SK-N-SH (cell line): ENCODE data around the gene FIGN.

Experiments used
- EP300 ChIP-seq, 2 experiments: IDR thresholded peaks; 2 replicates each; pipeline versions ENCODE4 v1.4.0 to v1.6.1; 2012; ENCODE audit warnings: borderline replicate concordance in 1 of 2, low read depth in 1 of 2, low read length in 1 of 2
- GABPA ChIP-seq: IDR thresholded peaks from 2 replicates; pipeline ENCODE4 v1.4.0; 2012; ENCODE audit warnings: low read depth, mild to moderate bottlenecking
- GATA2 ChIP-seq: sonication (generic); formaldehyde crosslinking; IDR thresholded peaks from 2 replicates; pipeline ENCODE4 v1.5.0; 2020; ENCODE audit warnings: mild to moderate bottlenecking, missing genetic modification reagents
- JUND ChIP-seq: IDR thresholded peaks from 2 replicates; pipeline ENCODE4 v1.4.0; 2012
- POLR2AphosphoS5 ChIP-seq: IDR thresholded peaks from 2 replicates; pipeline ENCODE4 v1.6.1; 2012; ENCODE audit warnings: low read depth, low read length
- RXRA ChIP-seq: IDR thresholded peaks from 2 replicates; pipeline ENCODE4 v1.4.0; 2012; ENCODE audit warnings: low read depth, mild to moderate bottlenecking, borderline replicate concordance
- SIN3A ChIP-seq: IDR thresholded peaks from 2 replicates; pipeline ENCODE4 v1.6.1; 2012; ENCODE audit warnings: low read depth, mild to moderate bottlenecking, low read length, moderate library complexity, borderline replicate concordance
- SMC3 ChIP-seq: IDR thresholded peaks from 2 replicates; pipeline ENCODE4 v1.6.1; 2012; ENCODE audit warnings: low read depth, low read length, improper control_type of control experiment
- USF2 ChIP-seq: fragments of 150-350 bp; IDR thresholded peaks from 2 replicates; pipeline ENCODE4 v1.6.1; 2017; ENCODE audit warnings: antibody characterized with exemption, low read length, low read depth, borderline replicate concordance
- TF ChIP-seq, protein P1 (sequence below): IDR thresholded peaks from 2 replicates; pipeline ENCODE4 v1.4.0; 2012; ENCODE audit warnings: low read depth, borderline replicate concordance
- TF ChIP-seq, protein P2 (sequence below): fragments of 200-600 bp; sonication (generic); IDR thresholded peaks from 2 replicates; pipeline ENCODE4 v1.6.1; 2017; ENCODE audit warnings: antibody characterized with exemption, mild to moderate bottlenecking, moderate library complexity
- TF ChIP-seq, protein P3 (sequence below): IDR thresholded peaks from 2 replicates; pipeline ENCODE4 v1.6.1; 2012; ENCODE audit warnings: mild to moderate bottlenecking, low read depth, low read length, moderate library complexity

DNA sequence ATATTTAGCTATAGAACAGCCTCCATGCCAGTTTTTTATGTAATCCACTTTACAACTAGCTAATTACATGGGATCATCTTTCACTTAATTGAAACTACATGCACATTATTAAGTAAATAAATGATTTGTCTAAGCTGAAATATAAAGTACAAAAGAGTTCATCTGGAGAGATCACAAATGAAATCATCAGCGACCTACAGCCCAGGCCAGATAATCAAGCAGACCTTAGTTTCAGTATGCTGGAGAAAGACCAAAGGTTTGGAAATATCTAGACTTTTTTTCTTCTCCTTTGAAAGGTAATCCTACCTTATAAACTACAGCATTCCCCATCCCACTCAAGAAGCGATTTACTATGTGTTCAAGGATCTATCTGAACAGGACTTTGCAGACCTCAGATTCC, 26.5 kb downstream of the FIGN start:
- no peak for TF ChIP-seq GABPA
- TF ChIP-seq, protein P1, sequence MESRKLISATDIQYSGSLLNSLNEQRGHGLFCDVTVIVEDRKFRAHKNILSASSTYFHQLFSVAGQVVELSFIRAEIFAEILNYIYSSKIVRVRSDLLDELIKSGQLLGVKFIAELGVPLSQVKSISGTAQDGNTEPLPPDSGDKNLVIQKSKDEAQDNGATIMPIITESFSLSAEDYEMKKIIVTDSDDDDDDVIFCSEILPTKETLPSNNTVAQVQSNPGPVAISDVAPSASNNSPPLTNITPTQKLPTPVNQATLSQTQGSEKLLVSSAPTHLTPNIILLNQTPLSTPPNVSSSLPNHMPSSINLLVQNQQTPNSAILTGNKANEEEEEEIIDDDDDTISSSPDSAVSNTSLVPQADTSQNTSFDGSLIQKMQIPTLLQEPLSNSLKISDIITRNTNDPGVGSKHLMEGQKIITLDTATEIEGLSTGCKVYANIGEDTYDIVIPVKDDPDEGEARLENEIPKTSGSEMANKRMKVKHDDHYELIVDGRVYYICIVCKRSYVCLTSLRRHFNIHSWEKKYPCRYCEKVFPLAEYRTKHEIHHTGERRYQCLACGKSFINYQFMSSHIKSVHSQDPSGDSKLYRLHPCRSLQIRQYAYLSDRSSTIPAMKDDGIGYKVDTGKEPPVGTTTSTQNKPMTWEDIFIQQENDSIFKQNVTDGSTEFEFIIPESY: no peak
- TF ChIP-seq POLR2AphosphoS5: no peak
- TF ChIP-seq, protein P2, sequence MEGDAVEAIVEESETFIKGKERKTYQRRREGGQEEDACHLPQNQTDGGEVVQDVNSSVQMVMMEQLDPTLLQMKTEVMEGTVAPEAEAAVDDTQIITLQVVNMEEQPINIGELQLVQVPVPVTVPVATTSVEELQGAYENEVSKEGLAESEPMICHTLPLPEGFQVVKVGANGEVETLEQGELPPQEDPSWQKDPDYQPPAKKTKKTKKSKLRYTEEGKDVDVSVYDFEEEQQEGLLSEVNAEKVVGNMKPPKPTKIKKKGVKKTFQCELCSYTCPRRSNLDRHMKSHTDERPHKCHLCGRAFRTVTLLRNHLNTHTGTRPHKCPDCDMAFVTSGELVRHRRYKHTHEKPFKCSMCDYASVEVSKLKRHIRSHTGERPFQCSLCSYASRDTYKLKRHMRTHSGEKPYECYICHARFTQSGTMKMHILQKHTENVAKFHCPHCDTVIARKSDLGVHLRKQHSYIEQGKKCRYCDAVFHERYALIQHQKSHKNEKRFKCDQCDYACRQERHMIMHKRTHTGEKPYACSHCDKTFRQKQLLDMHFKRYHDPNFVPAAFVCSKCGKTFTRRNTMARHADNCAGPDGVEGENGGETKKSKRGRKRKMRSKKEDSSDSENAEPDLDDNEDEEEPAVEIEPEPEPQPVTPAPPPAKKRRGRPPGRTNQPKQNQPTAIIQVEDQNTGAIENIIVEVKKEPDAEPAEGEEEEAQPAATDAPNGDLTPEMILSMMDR: no peak
- no peak for TF ChIP-seq EP300 (IDR thresholded peaks at IDR 0.05; ENCODE audit: borderline replicate concordance in 1 of 2, low read depth in 1 of 2, low read length in 1 of 2)
- no peak for TF ChIP-seq USF2
- no peak for TF ChIP-seq JUND
- TF ChIP-seq, protein P3, sequence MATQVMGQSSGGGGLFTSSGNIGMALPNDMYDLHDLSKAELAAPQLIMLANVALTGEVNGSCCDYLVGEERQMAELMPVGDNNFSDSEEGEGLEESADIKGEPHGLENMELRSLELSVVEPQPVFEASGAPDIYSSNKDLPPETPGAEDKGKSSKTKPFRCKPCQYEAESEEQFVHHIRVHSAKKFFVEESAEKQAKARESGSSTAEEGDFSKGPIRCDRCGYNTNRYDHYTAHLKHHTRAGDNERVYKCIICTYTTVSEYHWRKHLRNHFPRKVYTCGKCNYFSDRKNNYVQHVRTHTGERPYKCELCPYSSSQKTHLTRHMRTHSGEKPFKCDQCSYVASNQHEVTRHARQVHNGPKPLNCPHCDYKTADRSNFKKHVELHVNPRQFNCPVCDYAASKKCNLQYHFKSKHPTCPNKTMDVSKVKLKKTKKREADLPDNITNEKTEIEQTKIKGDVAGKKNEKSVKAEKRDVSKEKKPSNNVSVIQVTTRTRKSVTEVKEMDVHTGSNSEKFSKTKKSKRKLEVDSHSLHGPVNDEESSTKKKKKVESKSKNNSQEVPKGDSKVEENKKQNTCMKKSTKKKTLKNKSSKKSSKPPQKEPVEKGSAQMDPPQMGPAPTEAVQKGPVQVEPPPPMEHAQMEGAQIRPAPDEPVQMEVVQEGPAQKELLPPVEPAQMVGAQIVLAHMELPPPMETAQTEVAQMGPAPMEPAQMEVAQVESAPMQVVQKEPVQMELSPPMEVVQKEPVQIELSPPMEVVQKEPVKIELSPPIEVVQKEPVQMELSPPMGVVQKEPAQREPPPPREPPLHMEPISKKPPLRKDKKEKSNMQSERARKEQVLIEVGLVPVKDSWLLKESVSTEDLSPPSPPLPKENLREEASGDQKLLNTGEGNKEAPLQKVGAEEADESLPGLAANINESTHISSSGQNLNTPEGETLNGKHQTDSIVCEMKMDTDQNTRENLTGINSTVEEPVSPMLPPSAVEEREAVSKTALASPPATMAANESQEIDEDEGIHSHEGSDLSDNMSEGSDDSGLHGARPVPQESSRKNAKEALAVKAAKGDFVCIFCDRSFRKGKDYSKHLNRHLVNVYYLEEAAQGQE: no peak
- no peak for TF ChIP-seq RXRA
- no peak for TF ChIP-seq SMC3
- no peak for TF ChIP-seq GATA2
- no peak for TF ChIP-seq SIN3A
